SU-DHL-6 (cell line): ENCODE results near the gene PDE4B.

Experiments
- H2AFZ ChIP-seq: fragments of 200-600 bp; sonication (generic); 2 replicates; pipeline ENCODE4 v1.6.1; 2014; ENCODE audit warnings: low read depth, mild to moderate bottlenecking, moderate library complexity, mixed read lengths, antibody characterized with exemption, low read length; ENCODE audit not compliant: severe bottlenecking
- H3F3A ChIP-seq: fragments of 200-600 bp; shearing (Covaris generic); 2 replicates; pipeline ENCODE4 v1.6.0; 2016; ENCODE audit warnings: antibody characterized with exemption, mild to moderate bottlenecking; ENCODE audit not compliant: insufficient read depth
- H3K27ac ChIP-seq: fragments of 200-600 bp; sonication (generic); 2 replicates; pipeline ENCODE4 v1.5.1; 2016; ENCODE audit warnings: low read depth, mild to moderate bottlenecking, low read length, moderate library complexity, mixed read lengths
- H3K27me3 ChIP-seq: fragments of 200-600 bp; sonication (generic), shearing (Covaris generic); 2 replicates; pipeline ENCODE4 v1.6.0; 2014; ENCODE audit warnings: mild to moderate bottlenecking, low read length
- H3K36me3 ChIP-seq: fragments of 200-600 bp; sonication (generic); 2 replicates; pipeline ENCODE4 v1.6.1; 2014; ENCODE audit warnings: mild to moderate bottlenecking, low read length, mixed read lengths
- H3K4me2 ChIP-seq: fragments of 300-600, 200-600 bp; shearing (Covaris generic), sonication (generic); 2 replicates; pipeline ENCODE4 v1.6.0; 2014; ENCODE audit warnings: low read length, low read depth, mild to moderate bottlenecking; ENCODE audit not compliant: poor library complexity, severe bottlenecking
- H3K4me3 ChIP-seq: fragments of 200-600 bp; sonication (generic); 2 replicates; pipeline ENCODE4 v1.5.1; 2014; ENCODE audit warnings: antibody characterized with exemption, low read length, mild to moderate bottlenecking, mixed read lengths; ENCODE audit not compliant: insufficient read depth, poor library complexity, severe bottlenecking
- H3K79me2 ChIP-seq: fragments of 200-600 bp; sonication (generic); 2 replicates; pipeline ENCODE4 v1.6.1; 2014; ENCODE audit warnings: mild to moderate bottlenecking, low read length, moderate library complexity; ENCODE audit not compliant: insufficient read depth
- H3K9ac ChIP-seq: fragments of 200-600 bp; sonication (generic); 2 replicates; pipeline ENCODE4 v1.7.0; 2014; ENCODE audit warnings: mild to moderate bottlenecking, low read length
- H3K9me2 ChIP-seq: fragments of 200-600 bp; sonication (generic); replicated peaks from 2 replicates; pipeline ENCODE4 v1.6.1; 2014; ENCODE audit warnings: low read length; ENCODE audit not compliant: insufficient read depth
- H3K9me3 ChIP-seq: fragments of 200-600 bp; sonication (generic); 2 replicates; pipeline ENCODE4 v1.6.1; 2014; ENCODE audit warnings: low read length, mixed read lengths; ENCODE audit not compliant: insufficient read depth
- H4K20me1 ChIP-seq: fragments of 200-600 bp; sonication (generic); 2 replicates; pipeline ENCODE4 v1.6.1; 2014; ENCODE audit warnings: low read depth, mild to moderate bottlenecking, antibody characterized with exemption, low read length, moderate library complexity, mixed read lengths
- CTCF ChIP-seq: fragments of 200-600 bp; sonication (generic); IDR thresholded peaks from one replicate; pipeline ENCODE4 v1.5.1; 2017; ENCODE audit warnings: antibody characterized with exemption, mild to moderate bottlenecking, low read length, moderate library complexity; ENCODE audit not compliant: insufficient read depth, poor library complexity, severe bottlenecking
- EZH2phosphoT487 ChIP-seq: fragments of 200-600 bp; sonication (generic), shearing (Covaris generic); conservative IDR thresholded peaks from 2 replicates; pipeline ENCODE4 v1.6.1; 2018; ENCODE audit warnings: mild to moderate bottlenecking, antibody characterized with exemption, low read length, moderate library complexity, mixed read lengths

Gene PDE4B

GRCh38 chr1:66302184-66302742 lies 509.6 kb downstream of the PDE4B start:
- Histone ChIP-seq H3K4me2 (no peak overlapping the region), H3K9ac (no peak overlapping the region), H2AFZ (no peak overlapping the region), H3K27me3 (no peaks in the 10 kb centered on the region), H3K9me2 (no peaks in the 10 kb centered on the region), H3F3A (no peaks in the 10 kb centered on the region), H3K36me3 (no peaks in the 10 kb centered on the region), H3K79me2 (no peaks in the 10 kb centered on the region), H3K9me3 (no peaks in the 10 kb centered on the region), H4K20me1 (no peaks in the 10 kb centered on the region), H3K4me3 (no peak overlapping the region), H3K27ac (no peak overlapping the region)
- TF ChIP-seq CTCF (no peak), EZH2phosphoT487 (no peak)

GRCh38 chr1:66302815-66303214 lies 510.1 kb downstream of the PDE4B start:
- H2AFZ ChIP-seq, result no peak overlapping the region
- TF ChIP-seq CTCF, result no peak
- no peak for TF ChIP-seq EZH2phosphoT487
- no peaks in the 10 kb centered on the region for H3F3A ChIP-seq
- H3K9ac ChIP-seq, result no peak overlapping the region
- H3K79me2 ChIP-seq, result no peaks in the 10 kb centered on the region
- no peaks in the 10 kb centered on the region for H3K9me3 ChIP-seq
- H3K27me3 ChIP-seq, result no peaks in the 10 kb centered on the region
- H3K9me2 ChIP-seq, result no peaks in the 10 kb centered on the region
- H3K4me3 ChIP-seq, result no peak overlapping the region
- no peaks in the 10 kb centered on the region for H4K20me1 ChIP-seq
- no peaks in the 10 kb centered on the region for H3K36me3 ChIP-seq
- no peak overlapping the region for H3K4me2 ChIP-seq
- H3K27ac ChIP-seq, result no peak overlapping the region

GRCh38 chr1:66303646-66304045 lies 511.0 kb downstream of the PDE4B start:
- Histone ChIP-seq H4K20me1 (no peaks in the 10 kb centered on the region), H3K4me3 (no peak overlapping the region), H3K4me2 (no peak overlapping the region), H3F3A (no peaks in the 10 kb centered on the region), H3K27ac (no peak overlapping the region), H3K27me3 (no peaks in the 10 kb centered on the region), H3K9me2 (no peaks in the 10 kb centered on the region), H3K9me3 (no peaks in the 10 kb centered on the region), H3K79me2 (no peaks in the 10 kb centered on the region), H3K9ac (no peak overlapping the region), H3K36me3 (no peaks in the 10 kb centered on the region), H2AFZ (no peak overlapping the region)
- TF ChIP-seq CTCF, result no peak
- no peak for TF ChIP-seq EZH2phosphoT487
